PC-3 (cell line): ENCODE measurements around the gene TRAPPC8. TPM values are rescaled to one million over a fixed set of nuclear protein-coding genes. Genes with fewer than 3 reads are reported as not detected.
"Not testable (repeated sequence)": the region's sequence is repeated elsewhere in the genome, so short reads cannot be mapped to it uniquely, and the experiment has no call there.

Source experiments
- ATAC-seq: fragments of 200-7000 bp; cut with Tn5 transposase; 2 replicates; pipeline ENCODE4 v1.9.1; 2020; ENCODE audit warnings: mild to moderate bottlenecking, moderate library complexity
- BruUV-seq: library from RNA; stranded (reverse); fragments of 400-500 nt; replicated peaks from 2 replicates; lab custom pipeline; 2021; lab: Mats Ljungman, UMichigan
- CTCF ChIA-PET: fragments of 300-600 bp; sonication (Branson Sonifier 250); formaldehyde crosslinking; loops from one replicate; lab custom pipeline; 2022; ENCODE audit warnings: antibody characterized with exemption; lab: Charles Lee
- POLR2A ChIA-PET: fragments of 300-600 bp; sonication (Branson Sonifier 250); formaldehyde crosslinking; loops from one replicate; lab custom pipeline; 2022; ENCODE audit warnings: antibody characterized with exemption; ENCODE audit not compliant: unreplicated experiment; lab: Charles Lee
- DNase-seq: peaks from one replicate; pipeline ENCODE4 v3.0.0-alpha.2; 2015
- H2AFZ ChIP-seq: fragments of 300-600 bp; sonication (generic); 2 replicates; pipeline ENCODE4 v1.6.0; 2016; ENCODE audit warnings: antibody characterized with exemption, low read length
- H3F3A ChIP-seq: fragments of 300-600 bp; sonication (generic); one replicate; pipeline ENCODE4 v1.6.0; 2017; ENCODE audit warnings: antibody characterized with exemption, low read length, control low read depth, mild to moderate bottlenecking; ENCODE audit not compliant: unreplicated experiment
- H3K27ac ChIP-seq: fragments of 300-600 bp; sonication (generic); 2 replicates; pipeline ENCODE4 v1.5.1; 2016; ENCODE audit warnings: mild to moderate bottlenecking, low read length
- H3K27me3 ChIP-seq: fragments of 300-600 bp; sonication (generic); 2 replicates; pipeline ENCODE4 v1.6.1; 2016; ENCODE audit warnings: low read length, mixed read lengths
- H3K36me3 ChIP-seq: fragments of 300-600 bp; sonication (generic); 2 replicates; pipeline ENCODE4 v1.6.1; 2016; ENCODE audit warnings: low read depth, mixed run types, low read length, mixed read lengths
- H3K4me1 ChIP-seq: fragments of 300-600 bp; sonication (generic); 2 replicates; pipeline ENCODE4 v1.5.1; 2016; ENCODE audit warnings: low read length; ENCODE audit not compliant: insufficient read depth
- H3K4me2 ChIP-seq: fragments of 300-600 bp; sonication (generic); 2 replicates; pipeline ENCODE4 v1.6.0; 2016; ENCODE audit warnings: low read length
- H3K4me3 ChIP-seq: fragments of 300-600 bp; sonication (generic); 2 replicates; pipeline ENCODE4 v1.5.1; 2016; ENCODE audit warnings: mild to moderate bottlenecking, low read length, mixed read lengths
- H3K79me2 ChIP-seq: fragments of 300-600 bp; sonication (generic); 2 replicates; pipeline ENCODE4 v1.6.1; 2017; ENCODE audit warnings: low read length, mixed read lengths
- H3K9ac ChIP-seq: fragments of 300-600 bp; sonication (generic); 2 replicates; pipeline ENCODE4 v1.6.0; 2016; ENCODE audit warnings: mild to moderate bottlenecking, low read length
- H3K9me2 ChIP-seq: fragments of 300-600 bp; sonication (generic); replicated peaks from 2 replicates; pipeline ENCODE4 v1.6.1; 2016; ENCODE audit warnings: mixed run types, low read length, mixed read lengths
- H3K9me3 ChIP-seq: fragments of 300-600 bp; sonication (generic); 2 replicates; pipeline ENCODE4 v1.6.1; 2016; ENCODE audit warnings: low read length, mixed read lengths
- H4K20me1 ChIP-seq: fragments of 300-600 bp; sonication (generic); 2 replicates; pipeline ENCODE4 v1.6.1; 2016; ENCODE audit warnings: low read length, mixed read lengths
- CTCF ChIP-seq: fragments of 300-600 bp; sonication (generic); conservative IDR thresholded peaks from 2 replicates; pipeline ENCODE4 v1.5.1; 2017; ENCODE audit warnings: antibody characterized with exemption, low read depth, mild to moderate bottlenecking, low read length
- EZH2 ChIP-seq: fragments of 300-600 bp; sonication (generic); IDR thresholded peaks from one replicate; pipeline ENCODE4 v1.6.1; 2017; ENCODE audit warnings: antibody characterized with exemption, mild to moderate bottlenecking, low read length; ENCODE audit not compliant: unreplicated experiment
- EZH2phosphoT487 ChIP-seq: fragments of 300-600 bp; sonication (generic); IDR thresholded peaks from 2 replicates; pipeline ENCODE4 v1.6.1; 2018; ENCODE audit warnings: mild to moderate bottlenecking, antibody characterized with exemption, low read length, borderline replicate concordance
- intact Hi-C: fragments of 100-400 bp; cut with micrococcal nuclease; formaldehyde crosslinking; loops from 2 replicates; pipeline ENCODE4 v1.9.0; 2023
- total RNA-seq: library from RNA; depleted of rRNA; stranded (reverse); fragments of >200 nt; gene quantifications from 2 replicates; pipeline ENCODE4 v1.2.3, GENCODE V29; 2014

The TRAPPC8 gene
- total RNA-seq, 1 experiment from 2014 or later: 10.2 TPM

- intact Hi-C loops: loop anchor here (10.0 kb wide), 1 partner anchor 46 kb away; no protein-coding TSS in a partner anchor
- H3K27me3 ChIP-seq: no peaks in the 10 kb centered on the region
- no peaks in the 10 kb centered on the region for H3K9me2 ChIP-seq
- CTCF ChIA-PET: no interaction called here
- H3K27ac ChIP-seq: no peak overlapping the region
- H3K4me3 ChIP-seq: no peak overlapping the region
- TF ChIP-seq CTCF (no peak), EZH2phosphoT487 (no peak), EZH2 (no peak)
- H3K4me1 ChIP-seq: no peaks in the 10 kb centered on the region
- no peak overlapping the region for H3K4me2 ChIP-seq
- H4K20me1 ChIP-seq: no peaks in the 10 kb centered on the region
- POLR2A ChIA-PET: no interaction called here
- no peak overlapping the region for H2AFZ ChIP-seq
- H3K9ac ChIP-seq: no peak overlapping the region
- no peaks in the 10 kb centered on the region for H3K9me3 ChIP-seq
- no peaks in the 10 kb centered on the region for H3K36me3 ChIP-seq
- no peak for ATAC-seq
- H3F3A ChIP-seq: no peaks in the 10 kb centered on the region
- H3K79me2 ChIP-seq: no peaks in the 10 kb centered on the region
- BruUV-seq: no TSS peak
- DNase-seq: no peak
These were observed 41.9 kb downstream of the TRAPPC8 start for GRCh38 chr18:31901063-31901462.

GRCh38 chr18:31899771-31900170, 43.2 kb downstream of the TRAPPC8 start:
- H3K9me3 ChIP-seq, BruUV-seq, H3K79me2 ChIP-seq, H3K4me1 ChIP-seq, H3K27ac ChIP-seq, POLR2A ChIA-PET, H3K27me3 ChIP-seq, H3K9me2 ChIP-seq, H3K9ac ChIP-seq, DNase-seq, H3F3A ChIP-seq, H3K4me3 ChIP-seq, CTCF ChIA-PET, H4K20me1 ChIP-seq, H3K36me3 ChIP-seq, H2AFZ ChIP-seq, H3K4me2 ChIP-seq, ATAC-seq: not testable (repeated sequence)
- intact Hi-C loops: loop anchor here (10.0 kb wide), 1 partner anchor 45 kb away; no protein-coding TSS in a partner anchor

DNA sequence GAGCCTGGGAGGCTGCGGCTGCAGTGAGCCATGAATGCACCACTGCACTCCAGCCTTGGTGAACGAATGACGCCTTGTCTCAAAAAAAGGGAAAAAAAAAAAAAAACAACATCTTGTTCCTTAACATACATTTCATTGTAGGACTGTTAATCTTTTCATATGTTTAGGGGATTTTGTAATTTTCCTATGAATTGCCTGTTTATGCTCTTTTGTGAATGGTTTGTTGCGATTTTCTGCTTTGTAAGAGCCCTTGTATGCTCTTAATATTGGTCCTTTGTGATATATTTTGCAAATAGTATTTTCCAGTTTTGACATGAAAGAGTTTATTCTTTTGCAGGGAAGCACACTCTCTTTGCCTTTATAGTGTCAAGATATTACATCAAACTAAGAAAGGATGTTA, 50.0 kb downstream of the TRAPPC8 start:
- H3K36me3 ChIP-seq: no peaks in the 10 kb centered on the region
- H3K4me3 ChIP-seq: no peak overlapping the region
- no peak overlapping the region for H2AFZ ChIP-seq
- no peaks in the 10 kb centered on the region for H3K4me1 ChIP-seq
- intact Hi-C loops: no loop called here
- H3K9me3 ChIP-seq: no peaks in the 10 kb centered on the region
- no peak overlapping the region for H3K9ac ChIP-seq
- no peaks in the 10 kb centered on the region for H3K9me2 ChIP-seq
- no peaks in the 10 kb centered on the region for H3K27me3 ChIP-seq
- DNase-seq: no peak
- no peak for ATAC-seq
- BruUV-seq: no TSS peak
- H3K27ac ChIP-seq: no peak overlapping the region
- H4K20me1 ChIP-seq: no peaks in the 10 kb centered on the region
- ChIA-PET CTCF (no interaction called here), POLR2A (no interaction called here)
- no peaks in the 10 kb centered on the region for H3K79me2 ChIP-seq
- H3F3A ChIP-seq: no peaks in the 10 kb centered on the region
- H3K4me2 ChIP-seq: no peak overlapping the region
- TF ChIP-seq EZH2phosphoT487: no peak
- TF ChIP-seq EZH2: no peak
- no peak for TF ChIP-seq CTCF
